Measurements from ENCODE around the gene WNT3. TPM values are rescaled to one million over a fixed set of nuclear protein-coding genes. Genes with fewer than 3 reads are reported as not detected.
"Not testable (repeated sequence)": the region's sequence is repeated elsewhere in the genome, so short reads cannot be mapped to it uniquely, and the experiment has no call there.

Gene WNT3
- total RNA-seq, 1 donor from 2014 or later, result not detected

- intact Hi-C loops (cut with micrococcal nuclease), result no loop called here
These were observed 4.6 kb downstream of the WNT3 start for GRCh38 chr17:46813920-46814319.

- intact Hi-C loops (cut with micrococcal nuclease), result no loop called here
These were observed 5.7 kb downstream of the WNT3 start for GRCh38 chr17:46812624-46813318.

GRCh38 chr17:46811978-46812583 lies 6.4 kb downstream of the WNT3 start:
- intact Hi-C loops (cut with micrococcal nuclease), result no loop called here

- intact Hi-C loops (cut with micrococcal nuclease), result no loop called here
These were observed 7.7 kb downstream of the WNT3 start for GRCh38 chr17:46810837-46811236.

DNA sequence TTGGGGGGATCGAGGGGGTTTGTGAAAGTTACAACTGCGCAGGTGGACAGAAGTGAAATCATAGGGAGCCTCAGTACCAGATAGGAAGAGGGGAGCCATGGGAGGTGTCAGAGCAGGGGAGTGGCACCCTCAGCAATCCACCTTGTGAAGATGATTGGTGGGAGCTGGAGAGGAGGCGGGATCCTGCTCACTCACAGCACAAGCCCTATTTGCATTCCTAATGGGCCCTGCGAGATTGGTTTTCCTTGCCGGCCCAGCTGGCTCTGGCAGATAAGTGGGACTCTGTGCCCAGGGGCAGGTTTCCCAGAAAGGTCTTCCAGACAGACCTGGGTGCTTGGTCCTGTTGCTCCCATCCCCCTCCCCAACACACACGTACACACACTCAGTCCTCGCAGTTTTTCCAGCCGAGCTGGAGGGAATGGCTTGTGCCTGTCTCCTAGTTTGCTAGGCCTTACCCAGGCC lies 9.4 kb downstream of the WNT3 start:
- intact Hi-C loops (cut with micrococcal nuclease), result no loop called here

- intact Hi-C loops (cut with micrococcal nuclease), result no loop called here
These were observed 12.7 kb downstream of the WNT3 start for GRCh38 chr17:46805771-46806170.

DNA sequence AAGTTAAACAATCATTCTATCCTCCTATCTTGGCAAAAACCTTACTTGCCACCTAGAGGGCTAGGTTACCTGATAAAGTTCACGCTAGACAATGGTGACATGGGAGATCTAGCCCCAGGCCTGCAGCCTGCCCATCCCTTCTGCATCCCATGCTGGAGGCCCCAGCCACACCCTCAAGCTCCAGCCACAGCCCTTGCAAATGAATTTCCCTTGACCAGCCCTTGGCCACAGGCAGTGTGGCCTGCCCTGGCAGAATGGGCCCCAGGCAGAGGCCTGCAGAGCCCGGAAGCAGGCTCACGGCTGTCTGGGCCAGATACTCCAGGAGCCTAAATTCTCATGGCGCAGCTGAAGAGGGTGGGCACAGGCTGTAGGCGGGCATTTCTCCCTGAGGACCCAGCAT lies 14.9 kb downstream of the WNT3 start:
- intact Hi-C loops (cut with micrococcal nuclease), result no loop called here

GRCh38 chr17:46802800-46803199 lies 15.7 kb downstream of the WNT3 start:
- intact Hi-C loops (cut with micrococcal nuclease), result no loop called here

- intact Hi-C loops (cut with micrococcal nuclease), result no loop called here
These were observed 17.9 kb downstream of the WNT3 start for GRCh38 chr17:46800573-46800972.

GRCh38 chr17:46796956-46797530 lies 21.4 kb downstream of the WNT3 start:
- intact Hi-C loops (cut with micrococcal nuclease), result no loop called here

DNA sequence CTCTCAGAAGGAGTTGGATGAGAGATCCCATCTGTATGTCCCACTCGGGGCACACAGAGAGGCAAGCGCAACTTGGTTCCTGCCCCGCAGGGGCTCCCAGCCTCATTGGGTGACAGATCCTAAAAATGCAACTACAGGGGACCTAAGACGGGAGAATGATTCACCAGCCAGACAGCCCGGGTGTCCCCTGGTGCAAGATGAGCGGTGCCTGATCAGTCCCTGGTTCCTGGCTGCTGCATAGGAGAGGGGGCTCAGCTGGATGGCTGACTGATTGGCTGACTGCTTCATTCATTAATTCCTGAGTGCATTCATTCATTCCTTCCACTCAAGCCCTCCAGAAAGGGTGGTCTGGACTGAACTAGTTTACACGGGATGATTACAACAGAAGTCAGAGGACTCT lies 22.0 kb downstream of the WNT3 start:
- intact Hi-C loops (cut with micrococcal nuclease), result no loop called here

DNA sequence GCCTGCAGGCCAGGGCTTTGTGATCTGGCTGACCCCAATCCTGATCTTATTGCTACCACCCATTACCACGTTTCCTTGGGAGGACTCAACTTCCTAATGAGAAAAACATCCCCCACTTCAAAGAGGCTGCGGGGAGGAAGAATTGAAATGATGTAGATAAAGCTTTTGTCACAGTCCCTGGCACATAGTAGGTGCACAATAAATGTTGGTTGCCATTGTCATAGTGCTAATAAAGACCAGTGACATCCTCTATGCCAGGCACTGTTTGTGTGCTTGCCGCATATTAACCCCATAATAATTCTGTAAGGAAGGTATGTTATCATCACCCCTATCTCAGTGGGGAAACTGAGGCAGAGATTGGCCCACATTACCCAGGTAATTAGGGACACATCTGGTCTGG lies 22.4 kb downstream of the WNT3 start:
- intact Hi-C loops (cut with micrococcal nuclease), result no loop called here

DNA sequence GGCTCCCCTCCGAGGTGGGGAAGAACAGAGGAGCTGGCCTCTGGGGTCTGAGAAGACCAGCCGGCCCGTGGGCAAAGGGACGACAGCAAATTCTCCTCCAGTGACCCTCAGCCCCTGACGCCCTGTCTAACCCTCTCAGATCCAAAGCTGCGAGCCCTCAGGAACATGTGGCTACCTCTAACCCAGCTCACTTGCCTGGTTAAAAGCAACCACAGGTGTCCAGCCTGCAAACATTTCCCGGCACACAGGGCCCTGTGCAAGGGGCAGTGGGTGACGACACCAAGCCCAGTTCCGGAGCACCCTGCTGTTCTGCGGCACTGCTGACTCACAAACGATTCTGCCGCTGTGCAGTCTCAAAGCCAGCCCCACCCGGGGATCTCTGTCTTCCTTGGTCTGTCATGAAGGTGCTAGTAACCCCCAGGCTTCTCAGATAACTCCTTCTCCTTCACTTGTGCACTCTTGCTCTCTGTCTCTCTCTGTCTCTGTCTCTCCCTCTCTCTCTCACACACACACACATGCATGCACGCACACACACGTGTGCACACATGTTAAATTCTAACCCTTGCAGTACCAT lies 23.0 kb downstream of the WNT3 start:
- intact Hi-C loops (cut with micrococcal nuclease), result no loop called here

GRCh38 chr17:46794318-46794717 lies 24.2 kb downstream of the WNT3 start:
- intact Hi-C loops (cut with micrococcal nuclease), result no loop called here

GRCh38 chr17:46793541-46793940 lies 25.0 kb downstream of the WNT3 start:
- intact Hi-C loops (cut with micrococcal nuclease), result no loop called here

GRCh38 chr17:46793023-46793422 lies 25.5 kb downstream of the WNT3 start:
- intact Hi-C loops (cut with micrococcal nuclease), result not testable (repeated sequence)

- intact Hi-C loops (cut with micrococcal nuclease), result no loop called here
These were observed 26.4 kb downstream of the WNT3 start for GRCh38 chr17:46792071-46792470.

GRCh38 chr17:46791531-46791930 lies 27.0 kb downstream of the WNT3 start:
- intact Hi-C loops (cut with micrococcal nuclease), result no loop called here

- intact Hi-C loops (cut with micrococcal nuclease), result no loop called here
These were observed 28.3 kb downstream of the WNT3 start for GRCh38 chr17:46790216-46790615.

DNA sequence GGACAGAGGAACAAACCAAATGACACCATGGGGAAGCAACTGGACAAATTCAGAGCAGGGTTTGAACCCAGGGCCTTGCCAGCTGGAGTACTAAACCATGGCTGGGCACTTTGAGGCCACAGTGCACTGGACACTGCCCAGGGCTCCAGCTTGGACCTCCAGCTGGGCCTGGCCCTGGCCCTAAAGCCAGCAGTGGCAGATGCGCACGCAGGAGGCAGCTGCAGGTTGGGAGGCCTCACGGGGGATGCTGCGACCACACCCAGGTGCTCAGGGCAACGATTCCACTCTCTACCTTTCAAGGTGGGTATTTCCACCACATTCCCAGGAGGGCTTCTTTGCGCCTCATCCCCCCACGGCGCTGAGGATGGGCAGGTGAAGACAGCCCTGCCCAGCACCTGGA lies 28.9 kb downstream of the WNT3 start:
- intact Hi-C loops (cut with micrococcal nuclease), result no loop called here

DNA sequence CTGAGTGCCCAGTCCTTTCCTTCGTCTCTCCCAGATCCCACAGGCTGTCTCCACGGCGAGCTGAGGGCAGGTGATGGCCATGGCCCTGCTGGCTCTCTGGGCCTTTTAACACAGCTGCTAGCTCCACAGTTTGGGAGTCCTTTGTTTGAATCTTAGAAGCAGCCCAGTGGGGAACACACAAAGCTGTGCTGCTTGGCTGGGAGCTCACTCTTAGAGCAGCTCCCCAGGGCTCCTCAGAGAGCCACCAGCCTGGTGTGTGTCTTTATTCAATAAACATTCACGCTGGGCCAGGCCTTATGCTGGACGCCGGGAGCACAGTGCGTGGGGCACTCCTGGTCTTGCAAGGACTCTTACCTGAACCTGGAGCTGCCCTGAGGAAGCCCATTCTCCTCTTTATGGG lies 29.7 kb downstream of the WNT3 start:
- intact Hi-C loops (cut with micrococcal nuclease), result no loop called here

DNA sequence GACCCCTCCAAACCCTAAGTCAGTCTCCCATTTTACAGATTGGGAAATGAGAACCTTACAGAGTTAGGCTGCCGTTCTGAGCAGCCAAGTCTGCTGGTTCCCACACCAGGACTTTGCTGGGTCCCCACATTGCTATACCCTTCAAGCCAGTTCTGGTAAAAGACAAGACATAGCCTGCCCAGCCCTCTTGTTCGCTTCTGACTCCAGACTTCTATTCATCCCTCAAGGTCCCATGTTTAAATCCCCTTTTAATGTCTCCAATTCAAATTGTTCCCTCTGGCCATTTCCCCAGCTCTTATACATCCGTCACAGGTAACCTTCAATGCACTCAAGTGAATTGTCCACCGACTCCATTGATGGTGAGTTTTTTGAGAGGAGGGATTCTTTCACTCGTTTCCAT lies 30.2 kb downstream of the WNT3 start:
- intact Hi-C loops (cut with micrococcal nuclease), result no loop called here

DNA sequence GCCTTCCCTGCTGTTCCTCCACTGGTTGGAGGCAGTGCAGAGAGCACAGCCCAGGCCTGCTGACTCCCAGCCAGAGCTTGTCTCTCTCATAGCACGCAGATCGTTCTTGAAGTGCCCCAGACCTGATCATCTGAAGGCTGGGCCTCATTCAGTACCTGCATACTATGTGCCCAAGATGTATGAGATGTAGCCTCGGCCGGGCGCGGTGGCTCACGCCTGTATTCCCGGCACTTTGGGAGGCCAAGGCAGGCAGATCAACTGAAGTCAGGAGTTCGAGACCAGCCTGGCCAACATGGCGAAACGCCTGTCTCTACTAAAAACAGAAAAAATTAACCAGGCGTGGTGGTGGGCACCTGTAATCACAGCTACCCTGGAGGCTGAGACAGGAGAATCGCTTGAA lies 31.0 kb downstream of the WNT3 start:
- intact Hi-C loops (cut with micrococcal nuclease), result no loop called here

All from T-helper 2 cell treated with Interferon-gamma antibody and Interleukin-4, amounts not matched to agents 100 ng/mL and 5 ng/mL, for 36 hours (primary cell).